DOHH2 (cell line): ENCODE results near the gene MTMR10.

ENCODE experiments used
- EZH2phosphoT487 ChIP-seq: fragments of 200-600 bp; sonication (generic); IDR thresholded peaks from 2 replicates; pipeline ENCODE4 v1.6.1; 2017; ENCODE audit warnings: borderline replicate concordance, mild to moderate bottlenecking, antibody characterized with exemption, low read length, moderate library complexity, mixed read lengths
- TF ChIP-seq, protein P1 (sequence below): fragments of 200-600 bp; sonication (generic); IDR thresholded peaks from one replicate; pipeline ENCODE4 v1.5.1; 2014; ENCODE audit warnings: antibody characterized with exemption, mild to moderate bottlenecking, low read depth, low read length; ENCODE audit not compliant: poor library complexity, severe bottlenecking

DNA sequence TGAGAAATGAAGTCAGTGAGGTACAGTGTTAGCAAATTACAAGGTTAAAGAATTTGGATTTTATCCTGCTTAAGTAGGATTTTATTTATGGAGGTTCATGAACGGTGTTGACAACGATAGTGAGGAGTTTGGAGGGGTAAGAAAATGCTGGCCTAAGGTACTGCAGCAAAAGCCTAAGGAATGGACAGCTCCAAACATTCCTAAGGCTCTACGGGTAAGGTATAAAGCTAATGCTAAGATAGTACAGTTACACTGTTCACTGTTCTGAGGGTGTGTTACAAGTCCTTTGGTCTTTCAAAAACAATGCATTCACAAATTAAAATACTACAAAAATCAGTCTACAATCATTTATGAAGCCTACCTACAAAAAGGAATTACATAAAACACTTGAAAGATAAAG, 7.3 kb downstream of the MTMR10 start:
- TF ChIP-seq, protein P1, sequence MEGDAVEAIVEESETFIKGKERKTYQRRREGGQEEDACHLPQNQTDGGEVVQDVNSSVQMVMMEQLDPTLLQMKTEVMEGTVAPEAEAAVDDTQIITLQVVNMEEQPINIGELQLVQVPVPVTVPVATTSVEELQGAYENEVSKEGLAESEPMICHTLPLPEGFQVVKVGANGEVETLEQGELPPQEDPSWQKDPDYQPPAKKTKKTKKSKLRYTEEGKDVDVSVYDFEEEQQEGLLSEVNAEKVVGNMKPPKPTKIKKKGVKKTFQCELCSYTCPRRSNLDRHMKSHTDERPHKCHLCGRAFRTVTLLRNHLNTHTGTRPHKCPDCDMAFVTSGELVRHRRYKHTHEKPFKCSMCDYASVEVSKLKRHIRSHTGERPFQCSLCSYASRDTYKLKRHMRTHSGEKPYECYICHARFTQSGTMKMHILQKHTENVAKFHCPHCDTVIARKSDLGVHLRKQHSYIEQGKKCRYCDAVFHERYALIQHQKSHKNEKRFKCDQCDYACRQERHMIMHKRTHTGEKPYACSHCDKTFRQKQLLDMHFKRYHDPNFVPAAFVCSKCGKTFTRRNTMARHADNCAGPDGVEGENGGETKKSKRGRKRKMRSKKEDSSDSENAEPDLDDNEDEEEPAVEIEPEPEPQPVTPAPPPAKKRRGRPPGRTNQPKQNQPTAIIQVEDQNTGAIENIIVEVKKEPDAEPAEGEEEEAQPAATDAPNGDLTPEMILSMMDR, result no peak
- TF ChIP-seq EZH2phosphoT487, result no peak
